ENCODE results near the gene ALOXE3. TPM values are rescaled to one million over a fixed set of nuclear protein-coding genes. Genes with fewer than 3 reads are reported as not detected.

The ALOXE3 gene
- total and polyA plus RNA-seq, 4 donors: not detected

GRCh38 chr17:8153031-8153451 is 34.7 kb upstream of the ALOXE3 start (continued):
- TF ChIP-seq REST (IDR thresholded peaks at IDR 0.05): no peak
- no peak for TF ChIP-seq ZBTB33 (IDR thresholded peaks at IDR 0.05)
- TF ChIP-seq YY1 (IDR thresholded peaks at IDR 0.05): no peak
- TF ChIP-seq TAF1 (conservative IDR thresholded peaks at IDR 0.05): no peak
- no peak for TF ChIP-seq RXRA (IDR thresholded peaks at IDR 0.05)
- TF ChIP-seq HNF4G (IDR thresholded peaks at IDR 0.05): no peak
- no peak for TF ChIP-seq HNF4A (conservative IDR thresholded peaks at IDR 0.05)

GRCh38 chr17:8152112-8152775 is 33.9 kb upstream of the ALOXE3 start, which contains the start of gene PER1:
Gene PER1, minus strand, starts transcription at chr17:8152404. Its CDS starts 1,698 bp downstream, at chr17:8150706.
- Histone ChIP-seq H3K4me1 (ENCODE audit: control insufficient read depth in 4 of 4, insufficient read depth in 4 of 4, low read length in 3 of 4) (peaks cover 15 to 50% (median 30%) of the 10 kb centered on the region in 4 donors), H3K4me3 (ENCODE audit: low read depth in 1 of 3, low read length in 3 of 3) (peak within 1 kb of the TSS; percentile 69 to 97 (median 79)), H3K36me3 (ENCODE audit: control insufficient read depth in 4 of 4, insufficient read depth in 3 of 4, low read depth in 1 of 4, low read length in 3 of 4) (peaks cover 20 to 33% (median 27%) of the 10 kb centered on the region in 4 donors), H3K9ac (ENCODE audit: low read depth in 1 of 2, low read length in 2 of 2) (peak within 1 kb of the TSS; percentile 86 to 99), H3K27me3 (ENCODE audit: control insufficient read depth in 4 of 4, insufficient read depth in 4 of 4, low read length in 3 of 4) (no peaks in the 10 kb centered on the region), H3K9me3 (ENCODE audit: control insufficient read depth in 4 of 4, low read length in 3 of 4) (no peaks in the 10 kb centered on the region), H3K27ac (ENCODE audit: low read depth in 1 of 2, low read length in 2 of 2) (peak within 1 kb of the TSS; percentile 97 to 99)
- DNase-seq (ENCODE audit: low spot score): peak; percentile 95
- WGBS: 2% methylated on average over 42 of the region's 42 CpGs
- TF ChIP-seq MAX (IDR thresholded peaks at IDR 0.05) (peak; percentile 81), JUND (IDR thresholded peaks at IDR 0.05) (peak in 1 of 2 donors; percentile 57), SP1 (IDR thresholded peaks at IDR 0.05) (peak; percentile 81), RXRA (IDR thresholded peaks at IDR 0.05) (peak; percentile 83 to 84), NR2F2 (IDR thresholded peaks at IDR 0.05) (peak; percentile 82), RAD21 (IDR thresholded peaks at IDR 0.05) (peak in 1 of 2 donors; percentile 9), CTCF (IDR thresholded peaks at IDR 0.05; ENCODE audit: low read depth, low read length, missing input control) (no peak), GABPA (IDR thresholded peaks at IDR 0.05 in 1 of 2, conservative IDR thresholded peaks at IDR 0.05 in 1 of 2) (peak in 1 of 2 donors; percentile 54), TAF1 (conservative IDR thresholded peaks at IDR 0.05) (peak; percentile 85), ZBTB33 (IDR thresholded peaks at IDR 0.05) (no peak), HNF4A (conservative IDR thresholded peaks at IDR 0.05) (peak; percentile 51 to 59), REST (IDR thresholded peaks at IDR 0.05) (peak; percentile 83), FOXA2 (IDR thresholded peaks at IDR 0.05) (peak; percentile 37), EGR1 (IDR thresholded peaks at IDR 0.05; ENCODE audit: low read depth in 2 of 2) (peak; percentile 64 to 80), YY1 (IDR thresholded peaks at IDR 0.05) (peak; percentile 89), HNF4G (IDR thresholded peaks at IDR 0.05) (no peak), ATF3 (IDR thresholded peaks at IDR 0.05) (no peak), FOXA1 (IDR thresholded peaks at IDR 0.05) (no peak)

Measured in liver (tissue), 9 donors.